Measurements from ENCODE around the gene JADE2. TPM values are rescaled to one million over a fixed set of nuclear protein-coding genes. Genes with fewer than 3 reads are reported as not detected.

Gene JADE2
- total and polyA plus RNA-seq, 2 experiments from 2014 or later: 16.2 to 40.8 TPM

GRCh38 chr5:134519989-134520388, 5.5 kb upstream of the JADE2 start (continued):
- TF ChIP-seq REST (IDR thresholded peaks at IDR 0.05; ENCODE audit: unreplicated experiment): no peak
- TF ChIP-seq ZNF331 (CRISPR knock-in tag; IDR thresholded peaks at IDR 0.05; ENCODE audit: low read depth): no peak
- no peak for TF ChIP-seq POLR2AphosphoS5 (IDR thresholded peaks at IDR 0.05; ENCODE audit: low read depth)
- no peak for TF ChIP-seq EZH2 (IDR thresholded peaks at IDR 0.05; ENCODE audit: low read depth, unreplicated experiment)

GRCh38 chr5:134521841-134522240, 3.6 kb upstream of the JADE2 start:
- DNase-seq (ENCODE audit: low spot score) (no peak), ATAC-seq (no peak)
- no peaks in the 10 kb centered on the region for H3K36me3 ChIP-seq (ENCODE audit: insufficient read depth)
- Mint-ChIP-seq H3K27ac (no peak overlapping the region), H3K9me3 (no peaks in the 10 kb centered on the region), H3K4me1 (peaks cover 20% of the 10 kb centered on the region), H3K4me3 (no peak overlapping the region), H3K27me3 (ENCODE audit: insufficient read depth, low read depth, poor library complexity) (peaks cover 5% of the 10 kb centered on the region), H3K36me3 (ENCODE audit: low read depth) (no peaks in the 10 kb centered on the region)
- H3K27me3 ChIP-seq (ENCODE audit: insufficient read depth): no peaks in the 10 kb centered on the region
- no peak overlapping the region for H3K27ac ChIP-seq (ENCODE audit: low read depth)
- H3K4me3 ChIP-seq: no peak overlapping the region
- TF ChIP-seq ZNF331 (CRISPR knock-in tag; IDR thresholded peaks at IDR 0.05; ENCODE audit: low read depth) (no peak), EZH2phosphoT487 (IDR thresholded peaks at IDR 0.05; ENCODE audit: unreplicated experiment) (no peak), ZNF114 (CRISPR knock-in tag; IDR thresholded peaks at IDR 0.05) (no peak)
- no peaks in the 10 kb centered on the region for H4K20me1 ChIP-seq (replicated peaks; ENCODE audit: insufficient read depth)
- H3K9me2 ChIP-seq (ENCODE audit: insufficient read depth): no peaks in the 10 kb centered on the region
- no peak overlapping the region for H3K4me2 ChIP-seq
- H3F3A ChIP-seq (replicated peaks; ENCODE audit: low read depth): peaks cover 16% of the 10 kb centered on the region
- H2AFZ ChIP-seq: no peak overlapping the region
- peaks cover 12% of the 10 kb centered on the region for H3K4me1 ChIP-seq (ENCODE audit: insufficient read depth)
- peaks cover 12% of the 10 kb centered on the region for H3K79me2 ChIP-seq (replicated peaks; ENCODE audit: insufficient read depth)

GRCh38 chr5:134523543-134524271, 1.8 kb upstream of the JADE2 start:
- Histone ChIP-seq H3K9me2 (ENCODE audit: insufficient read depth) (no peaks in the 10 kb centered on the region), H3K4me1 (ENCODE audit: insufficient read depth) (peaks cover 22% of the 10 kb centered on the region), H2AFZ (no peak overlapping the region; the same call in 1 of the 2 replicates), H3K4me3 (peak overlapping the region; percentile 79), H3K27me3 (ENCODE audit: insufficient read depth) (no peaks in the 10 kb centered on the region), H3K4me2 (peak overlapping the region; percentile 94), H3F3A (replicated peaks; ENCODE audit: low read depth) (peaks cover 27% of the 10 kb centered on the region), H4K20me1 (replicated peaks; ENCODE audit: insufficient read depth) (peaks cover 2% of the 10 kb centered on the region; the same call in 1 of the 2 replicates), H3K27ac (ENCODE audit: low read depth) (peak overlapping the region; percentile 100), H3K79me2 (replicated peaks; ENCODE audit: insufficient read depth) (peaks cover 22% of the 10 kb centered on the region), H3K36me3 (ENCODE audit: insufficient read depth) (no peaks in the 10 kb centered on the region)
- H3K27ac Mint-ChIP-seq: peak overlapping the region; percentile 93
- DNase-seq (ENCODE audit: low spot score): no peak
- no peaks in the 10 kb centered on the region for H3K36me3 Mint-ChIP-seq (ENCODE audit: low read depth)
- peaks cover 27% of the 10 kb centered on the region for H3K4me1 Mint-ChIP-seq
- ATAC-seq: no peak
- peak overlapping the region; percentile 96 for H3K4me3 Mint-ChIP-seq
- no peaks in the 10 kb centered on the region for H3K9me3 Mint-ChIP-seq
- H3K27me3 Mint-ChIP-seq (ENCODE audit: insufficient read depth, low read depth, poor library complexity): peaks cover 15% of the 10 kb centered on the region
- no peak for TF ChIP-seq ETS1 (IDR thresholded peaks at IDR 0.05)
- TF ChIP-seq ZNF462 (CRISPR knock-in tag; IDR thresholded peaks at IDR 0.05): no peak
- TF ChIP-seq POLR2AphosphoS5 (IDR thresholded peaks at IDR 0.05; ENCODE audit: low read depth): no peak
- no peak for TF ChIP-seq ZNF114 (CRISPR knock-in tag; IDR thresholded peaks at IDR 0.05)

Data from GM23338 (cell line).